Esophagus squamous epithelium (tissue), 4 donors: ENCODE data around the gene C2orf76.
"Not testable (repeated sequence)": the region's sequence is repeated elsewhere in the genome, so short reads cannot be mapped to it uniquely, and the experiment has no call there.

Experiments
- CTCF ChIP-seq, 6 experiments: fragments of 450-650 bp in 4 of 6; fragments of 200-600 bp in 2 of 6; sonication (generic) in 2 of 6; IDR thresholded peaks; one replicate each; pipeline ENCODE4 v1.5.1; 2016 to 2019; ENCODE audit warnings: antibody characterized with exemption in 6 of 6, mild to moderate bottlenecking in 4 of 6, moderate library complexity in 4 of 6
- POLR2A ChIP-seq, 4 donors: fragments of 450-650 bp; IDR thresholded peaks; one replicate each; pipeline ENCODE4 v1.6.1; 2017; ENCODE audit warnings: antibody characterized with exemption in 4 of 4, mild to moderate bottlenecking in 4 of 4, moderate library complexity in 3 of 4

- TF ChIP-seq CTCF, POLR2A (IDR thresholded peaks at IDR 0.05): not testable (repeated sequence)
Measured at GRCh38 chr2:119376406-119376805, 9.8 kb upstream of the C2orf76 start.
